Skeletal muscle satellite cell (primary cell): Measurements from ENCODE around the gene FUCA1.
A peak's percentile ranks its signal among the peaks of the same experiment; 100 is the strongest.

Experiments used
- H3K27me3 ChIP-seq: 2 replicates; pipeline ENCODE4 v1.7.0; 2013; ENCODE audit warnings: low read length; ENCODE audit not compliant: control insufficient read depth, insufficient read depth
- H3K36me3 ChIP-seq: 2 replicates; pipeline ENCODE4 v1.7.0; 2013; ENCODE audit warnings: mild to moderate bottlenecking, control low read depth, low read length; ENCODE audit not compliant: insufficient read depth
- H3K4me1 ChIP-seq: 2 replicates; pipeline ENCODE4 v1.7.0; 2013; ENCODE audit warnings: low read length; ENCODE audit not compliant: control insufficient read depth, insufficient read depth
- H3K4me2 ChIP-seq: 2 replicates; pipeline ENCODE4 v1.7.0; 2013; ENCODE audit warnings: mild to moderate bottlenecking, low read length
- H3K4me3 ChIP-seq: 2 replicates; pipeline ENCODE4 v1.7.0; 2013; ENCODE audit warnings: low read length
- H3K9ac ChIP-seq: 2 replicates; pipeline ENCODE4 v1.7.0; 2013; ENCODE audit warnings: mild to moderate bottlenecking, low read depth, low read length, moderate library complexity
- H3K9me3 ChIP-seq: replicated peaks from 2 replicates; pipeline ENCODE4 v1.7.0; 2013; ENCODE audit warnings: mild to moderate bottlenecking, control low read depth, low read length

FUCA1 gene

GRCh38 chr1:23889074-23889473 is 21.0 kb upstream of the FUCA1 start:
- Histone ChIP-seq H3K9ac (no peak overlapping the region), H3K9me3 (no peaks in the 10 kb centered on the region), H3K4me3 (no peak overlapping the region), H3K27me3 (peaks cover 47% of the 10 kb centered on the region), H3K36me3 (no peaks in the 10 kb centered on the region), H3K4me1 (no peaks in the 10 kb centered on the region), H3K4me2 (no peak overlapping the region)

GRCh38 chr1:23885222-23885621 is 17.1 kb upstream of the FUCA1 start:
- Histone ChIP-seq H3K4me2 (no peak overlapping the region), H3K27me3 (peaks cover 28% of the 10 kb centered on the region), H3K4me3 (no peak overlapping the region), H3K9ac (no peak overlapping the region), H3K9me3 (no peaks in the 10 kb centered on the region), H3K4me1 (no peaks in the 10 kb centered on the region), H3K36me3 (no peaks in the 10 kb centered on the region)

GRCh38 chr1:23882746-23883145 is 14.7 kb upstream of the FUCA1 start:
- H3K36me3 ChIP-seq = no peaks in the 10 kb centered on the region
- peaks cover 14% of the 10 kb centered on the region for H3K9me3 ChIP-seq
- no peak overlapping the region for H3K4me3 ChIP-seq
- H3K4me1 ChIP-seq = no peaks in the 10 kb centered on the region
- H3K9ac ChIP-seq = no peak overlapping the region
- peaks cover 11% of the 10 kb centered on the region for H3K27me3 ChIP-seq
- H3K4me2 ChIP-seq = no peak overlapping the region

GRCh38 chr1:23879809-23880208 is 11.7 kb upstream of the FUCA1 start:
- H3K4me1 ChIP-seq = no peaks in the 10 kb centered on the region
- no peaks in the 10 kb centered on the region for H3K36me3 ChIP-seq
- H3K9ac ChIP-seq = no peak overlapping the region
- no peak overlapping the region for H3K4me2 ChIP-seq
- peaks cover 3% of the 10 kb centered on the region for H3K27me3 ChIP-seq
- peaks cover 14% of the 10 kb centered on the region for H3K9me3 ChIP-seq
- H3K4me3 ChIP-seq = no peak overlapping the region

GRCh38 chr1:23878668-23879067 is 10.6 kb upstream of the FUCA1 start:
- H3K9me3 ChIP-seq = peaks cover 14% of the 10 kb centered on the region
- no peaks in the 10 kb centered on the region for H3K4me1 ChIP-seq
- peaks cover 3% of the 10 kb centered on the region for H3K27me3 ChIP-seq
- no peak overlapping the region for H3K4me2 ChIP-seq
- H3K9ac ChIP-seq = no peak overlapping the region
- no peaks in the 10 kb centered on the region for H3K36me3 ChIP-seq
- no peak overlapping the region for H3K4me3 ChIP-seq

GRCh38 chr1:23875382-23875781 is 7.3 kb upstream of the FUCA1 start:
- Histone ChIP-seq H3K27me3 (peaks cover 16% of the 10 kb centered on the region), H3K36me3 (no peaks in the 10 kb centered on the region), H3K9ac (no peak overlapping the region), H3K4me2 (no peak overlapping the region), H3K9me3 (peaks cover 14% of the 10 kb centered on the region), H3K4me3 (no peak overlapping the region), H3K4me1 (no peaks in the 10 kb centered on the region)

- no peak overlapping the region for H3K4me2 ChIP-seq
- H3K4me1 ChIP-seq = peaks cover 14% of the 10 kb centered on the region
- H3K27me3 ChIP-seq = peaks cover 20% of the 10 kb centered on the region
- no peak overlapping the region for H3K4me3 ChIP-seq
- no peak overlapping the region for H3K9ac ChIP-seq
- H3K36me3 ChIP-seq = no peaks in the 10 kb centered on the region
- no peaks in the 10 kb centered on the region for H3K9me3 ChIP-seq
Observed at GRCh38 chr1:23872421-23872820, 4.3 kb upstream of the FUCA1 start.

- peak overlapping the region; percentile 60 for H3K9ac ChIP-seq
- peak overlapping the region; percentile 77 for H3K4me3 ChIP-seq
- H3K27me3 ChIP-seq = peaks cover 22% of the 10 kb centered on the region
Observed at GRCh38 chr1:23869051-23869450, 961 bp upstream of the FUCA1 start.

GRCh38 chr1:23868557-23869016 is 497 bp upstream of the FUCA1 start:
- Histone ChIP-seq H3K27me3 (peaks cover 22% of the 10 kb centered on the region), H3K9ac (peak overlapping the region; percentile 60), H3K4me3 (peak overlapping the region; percentile 77), H3K9me3 (no peaks in the 10 kb centered on the region), H3K36me3 (no peaks in the 10 kb centered on the region), H3K4me1 (peaks cover 19% of the 10 kb centered on the region), H3K4me2 (peak overlapping the region; percentile 98)

More at GRCh38 chr1:23869051-23869450, 961 bp upstream of the FUCA1 start:
- Histone ChIP-seq H3K36me3 (no peaks in the 10 kb centered on the region), H3K4me1 (peaks cover 19% of the 10 kb centered on the region), H3K9me3 (no peaks in the 10 kb centered on the region), H3K4me2 (peak overlapping the region; percentile 98)

- Histone ChIP-seq H3K4me2 (peak overlapping the region; percentile 98), H3K4me1 (peaks cover 19% of the 10 kb centered on the region), H3K27me3 (peaks cover 18% of the 10 kb centered on the region), H3K4me3 (peak overlapping the region; percentile 77), H3K9me3 (no peaks in the 10 kb centered on the region), H3K36me3 (no peaks in the 10 kb centered on the region), H3K9ac (peak overlapping the region; percentile 58)
Observed at GRCh38 chr1:23867542-23867894, 572 bp downstream of the FUCA1 start.

GRCh38 chr1:23865543-23865930 is 2.6 kb downstream of the FUCA1 start:
- H3K36me3 ChIP-seq = no peaks in the 10 kb centered on the region
- no peaks in the 10 kb centered on the region for H3K9me3 ChIP-seq
- no peak overlapping the region for H3K4me3 ChIP-seq
- no peak overlapping the region for H3K4me2 ChIP-seq
- no peak overlapping the region for H3K9ac ChIP-seq
- peaks cover 11% of the 10 kb centered on the region for H3K27me3 ChIP-seq
- H3K4me1 ChIP-seq = peaks cover 19% of the 10 kb centered on the region

- Histone ChIP-seq H3K36me3 (no peaks in the 10 kb centered on the region), H3K9ac (no peak overlapping the region), H3K4me3 (no peak overlapping the region), H3K4me1 (peaks cover 19% of the 10 kb centered on the region), H3K27me3 (peaks cover 8% of the 10 kb centered on the region), H3K4me2 (no peak overlapping the region), H3K9me3 (no peaks in the 10 kb centered on the region)
Observed at GRCh38 chr1:23864801-23865542, 3.1 kb downstream of the FUCA1 start.
